K562 (cell line): ENCODE measurements around the gene LSM14B. TPM values are rescaled to one million over a fixed set of nuclear protein-coding genes. Genes with fewer than 3 reads are reported as not detected.

ENCODE experiments used
- CC2D1A ChIP-seq: fragments of 450-650 bp; IDR thresholded peaks from 2 replicates; pipeline ENCODE4 v1.6.1; 2017; ENCODE audit warnings: mild to moderate bottlenecking
- DACH1 ChIP-seq: fragments of 450-650 bp; IDR thresholded peaks from 2 replicates; pipeline ENCODE4 v1.6.1; 2018; ENCODE audit not compliant: partially characterized antibody
- FOXK2 ChIP-seq, 2 experiments: fragments of 450-650 bp; IDR thresholded peaks in 1 of 2; conservative IDR thresholded peaks in 1 of 2; 2 replicates each; pipeline ENCODE4 v1.6.1; 2016; ENCODE audit warnings: low read depth in 2 of 2, mild to moderate bottlenecking in 1 of 2
- ID3 ChIP-seq, 2 experiments: fragments of 250-450 bp in 1 of 2; fragments of 450-650 bp in 1 of 2; sonication (Bioruptor Pico) in 1 of 2; IDR thresholded peaks; 2 replicates each; pipeline versions ENCODE4 v1.6.1 to v1.8.0; 2016 to 2021; ENCODE audit warnings: mild to moderate bottlenecking in 2 of 2, moderate library complexity in 2 of 2, missing compliant biosample characterization in 1 of 2, missing genetic modification characterization in 1 of 2
- MEIS2 ChIP-seq: fragments of 450-650 bp; IDR thresholded peaks from 2 replicates; pipeline ENCODE4 v1.6.1; 2014; ENCODE audit warnings: mild to moderate bottlenecking; ENCODE audit not compliant: partially characterized antibody
- MXI1 ChIP-seq: IDR thresholded peaks from 2 replicates; pipeline ENCODE4 v1.6.1; 2011; ENCODE audit warnings: low read depth, mild to moderate bottlenecking, improper control_type of control experiment, low read length
- RAD21 ChIP-seq, 2 experiments: fragments of 250-450 bp in 1 of 2; fragments of 450-650 bp in 1 of 2; sonication (Bioruptor Pico) in 1 of 2; formaldehyde crosslinking in 1 of 2; IDR thresholded peaks in 1 of 2; conservative IDR thresholded peaks in 1 of 2; 2 replicates each; pipeline versions ENCODE4 v1.4.0 to v1.8.0; 2020 to 2022; ENCODE audit warnings: mild to moderate bottlenecking in 2 of 2, moderate library complexity in 1 of 2
- SREBF2 ChIP-seq: sonication (generic); formaldehyde crosslinking; IDR thresholded peaks from 2 replicates; pipeline ENCODE4 v1.4.0; 2020; ENCODE audit warnings: mild to moderate bottlenecking, missing genetic modification reagents
- TBL1XR1 ChIP-seq, 2 experiments: IDR thresholded peaks; 2 replicates each; pipeline ENCODE4 v1.6.1; 2012; ENCODE audit warnings: improper control_type of control experiment in 2 of 2, low read length in 2 of 2, mild to moderate bottlenecking in 1 of 2
- THAP12 ChIP-seq: fragments of 250-450 bp; sonication (Bioruptor Pico); IDR thresholded peaks from 2 replicates; pipeline ENCODE4 v1.9.0; 2021; ENCODE audit warnings: mild to moderate bottlenecking, inconsistent platforms
- USF2 ChIP-seq: sonication (generic); formaldehyde crosslinking; IDR thresholded peaks from 2 replicates; pipeline ENCODE4 v1.5.0; 2020; ENCODE audit warnings: missing genetic modification reagents
- ZEB2 ChIP-seq: fragments of 450-650 bp; IDR thresholded peaks from 2 replicates; pipeline ENCODE4 v1.6.1; 2016
- polyA plus RNA-seq, 8 experiments: library from polyadenylated mRNA; depleted of rRNA in 4 of 8; stranded (reverse) in 5 of 8; unstranded in 3 of 8; fragments of >200 nt; fragmentation: Nextera tagmentation in 2 of 8; fragmentation: Illumina TruSeq in 1 of 8; extraction: Ambion mirVana in 2 of 8; extraction: Trizol in 1 of 8; gene quantifications; 2 replicates each; pipeline versions ENCODE4 v1.2.1 to v1.2.3, GENCODE V29; 2011 to 2014; ENCODE audit warnings: inconsistent platforms in 1 of 8, missing spikeins in 1 of 8
- total RNA-seq, 7 experiments: library from RNA; depleted of rRNA in 6 of 7; stranded (reverse); fragments of >200 nt in 6 of 7; fragmentation: Illumina TruSeq in 2 of 7; extraction: Trizol in 2 of 7; gene quantifications; 2 replicates each; pipeline versions ENCODE4 v1.2.1 to v1.2.3, GENCODE V29; 2011 to 2021; ENCODE audit warnings: low replicate concordance in 1 of 7
- TF ChIP-seq, protein P1 (sequence below), 2 experiments: fragments of 450-650 bp; formaldehyde crosslinking in 1 of 2; IDR thresholded peaks; 2 replicates each; pipeline versions ENCODE4 v1.4.0 to v1.6.1; 2014 to 2020; ENCODE audit warnings: mild to moderate bottlenecking in 2 of 2, borderline replicate concordance in 1 of 2, low read depth in 1 of 2

LSM14B gene
- total and polyA plus RNA-seq, 9 of the 15 experiments (the other 6 are each of a cell fraction or from before 2014, with no cell fraction given), result 0.66 to 36.0 (median 20.2) TPM

DNA sequence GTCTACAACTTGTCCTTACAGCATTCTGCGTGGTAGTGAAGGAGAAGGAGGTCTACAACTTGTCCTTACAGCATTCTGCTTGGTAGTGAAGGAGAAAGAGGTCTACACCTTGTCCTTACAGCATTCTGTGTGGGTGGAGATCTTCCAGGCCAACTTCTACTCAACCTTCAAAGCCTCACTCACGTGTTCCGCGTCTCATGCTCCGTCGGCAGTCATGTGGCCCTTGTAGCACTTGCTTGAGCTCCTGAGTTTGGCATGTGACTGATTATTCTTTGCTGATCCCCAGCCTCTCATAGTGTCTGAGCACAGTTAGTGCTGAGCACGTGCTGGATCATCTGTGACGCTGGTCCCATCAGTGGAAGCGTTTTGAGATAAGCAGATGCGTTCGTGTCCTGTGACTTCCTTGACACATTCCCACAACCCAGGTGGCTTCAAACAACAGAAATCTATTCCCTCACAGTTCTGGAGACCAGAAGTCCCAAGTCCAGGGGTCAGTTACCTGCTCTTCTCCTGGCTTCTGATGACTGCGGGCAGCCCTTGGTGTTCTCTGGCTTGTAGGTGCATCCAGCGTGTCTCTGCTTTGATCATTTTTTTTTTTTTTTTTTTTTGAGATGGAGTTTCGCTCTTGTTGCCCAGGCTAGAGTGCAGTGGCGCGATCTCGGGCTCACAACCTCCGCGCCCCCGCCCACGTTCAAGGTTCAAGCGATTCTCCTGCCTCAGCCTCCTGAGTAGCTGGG lies 23.9 kb downstream of the LSM14B start (continued):
- TF ChIP-seq THAP12, result no peak
- TF ChIP-seq, protein P1, sequence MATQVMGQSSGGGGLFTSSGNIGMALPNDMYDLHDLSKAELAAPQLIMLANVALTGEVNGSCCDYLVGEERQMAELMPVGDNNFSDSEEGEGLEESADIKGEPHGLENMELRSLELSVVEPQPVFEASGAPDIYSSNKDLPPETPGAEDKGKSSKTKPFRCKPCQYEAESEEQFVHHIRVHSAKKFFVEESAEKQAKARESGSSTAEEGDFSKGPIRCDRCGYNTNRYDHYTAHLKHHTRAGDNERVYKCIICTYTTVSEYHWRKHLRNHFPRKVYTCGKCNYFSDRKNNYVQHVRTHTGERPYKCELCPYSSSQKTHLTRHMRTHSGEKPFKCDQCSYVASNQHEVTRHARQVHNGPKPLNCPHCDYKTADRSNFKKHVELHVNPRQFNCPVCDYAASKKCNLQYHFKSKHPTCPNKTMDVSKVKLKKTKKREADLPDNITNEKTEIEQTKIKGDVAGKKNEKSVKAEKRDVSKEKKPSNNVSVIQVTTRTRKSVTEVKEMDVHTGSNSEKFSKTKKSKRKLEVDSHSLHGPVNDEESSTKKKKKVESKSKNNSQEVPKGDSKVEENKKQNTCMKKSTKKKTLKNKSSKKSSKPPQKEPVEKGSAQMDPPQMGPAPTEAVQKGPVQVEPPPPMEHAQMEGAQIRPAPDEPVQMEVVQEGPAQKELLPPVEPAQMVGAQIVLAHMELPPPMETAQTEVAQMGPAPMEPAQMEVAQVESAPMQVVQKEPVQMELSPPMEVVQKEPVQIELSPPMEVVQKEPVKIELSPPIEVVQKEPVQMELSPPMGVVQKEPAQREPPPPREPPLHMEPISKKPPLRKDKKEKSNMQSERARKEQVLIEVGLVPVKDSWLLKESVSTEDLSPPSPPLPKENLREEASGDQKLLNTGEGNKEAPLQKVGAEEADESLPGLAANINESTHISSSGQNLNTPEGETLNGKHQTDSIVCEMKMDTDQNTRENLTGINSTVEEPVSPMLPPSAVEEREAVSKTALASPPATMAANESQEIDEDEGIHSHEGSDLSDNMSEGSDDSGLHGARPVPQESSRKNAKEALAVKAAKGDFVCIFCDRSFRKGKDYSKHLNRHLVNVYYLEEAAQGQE (IDR thresholded peaks at IDR 0.05; ENCODE audit: borderline replicate concordance), result peak; percentile 71
- TF ChIP-seq, protein P1 (CRISPR knock-in tag; IDR thresholded peaks at IDR 0.05; ENCODE audit: low read depth), result no peak
- no peak for TF ChIP-seq TBL1XR1 (IDR thresholded peaks at IDR 0.05; ENCODE audit: low read length in 2 of 2)
- peak; percentile 54 for TF ChIP-seq MEIS2
- TF ChIP-seq FOXK2 (conservative IDR thresholded peaks at IDR 0.05 in 1 of 2, IDR thresholded peaks at IDR 0.05 in 1 of 2; ENCODE audit: low read depth in 2 of 2), result peak; percentile 84 to 92; a peak in 3 of 4 replicates
- no peak for TF ChIP-seq SREBF2
- peak; percentile 62 for TF ChIP-seq MXI1
- peak in 1 of 2 experiments; percentile 7; a peak in 1 of 4 replicates for TF ChIP-seq RAD21 (CRISPR knock-in tag; conservative IDR thresholded peaks at IDR 0.05 in 1 of 2, IDR thresholded peaks at IDR 0.05 in 1 of 2)
- peak; percentile 92 for TF ChIP-seq USF2
- TF ChIP-seq DACH1, result peak; percentile 39
- peak; percentile 78 for TF ChIP-seq ZEB2
- TF ChIP-seq ID3 (CRISPR knock-in tag; IDR thresholded peaks at IDR 0.05), result no peak
- 0 out of 2 replicates have a peak, but pooled peaks have one; percentile 25 for TF ChIP-seq ID3 (tag; IDR thresholded peaks at IDR 0.05)
- TF ChIP-seq CC2D1A, result no peak
